ENCODE data around the gene GPR162.

GRCh38 chr12:6830286-6830890 lies 8.8 kb downstream of the GPR162 start:
- no peak for TF ChIP-seq CTCF (conservative IDR thresholded peaks at IDR 0.05; ENCODE audit: low read depth, low read length)
- TF ChIP-seq POLR2A (IDR thresholded peaks at IDR 0.05; ENCODE audit: low read depth, low read length), result no peak
- no peak for TF ChIP-seq SMC3 (IDR thresholded peaks at IDR 0.05; ENCODE audit: low read depth, low read length)
- TF ChIP-seq, protein P1, sequence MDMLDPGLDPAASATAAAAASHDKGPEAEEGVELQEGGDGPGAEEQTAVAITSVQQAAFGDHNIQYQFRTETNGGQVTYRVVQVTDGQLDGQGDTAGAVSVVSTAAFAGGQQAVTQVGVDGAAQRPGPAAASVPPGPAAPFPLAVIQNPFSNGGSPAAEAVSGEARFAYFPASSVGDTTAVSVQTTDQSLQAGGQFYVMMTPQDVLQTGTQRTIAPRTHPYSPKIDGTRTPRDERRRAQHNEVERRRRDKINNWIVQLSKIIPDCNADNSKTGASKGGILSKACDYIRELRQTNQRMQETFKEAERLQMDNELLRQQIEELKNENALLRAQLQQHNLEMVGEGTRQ (IDR thresholded peaks at IDR 0.05; ENCODE audit: low read depth, low read length), result no peak
- TF ChIP-seq MAZ (IDR thresholded peaks at IDR 0.05; ENCODE audit: borderline replicate concordance, low read depth, low read length), result no peak
- no peak for TF ChIP-seq FOS (IDR thresholded peaks at IDR 0.05; ENCODE audit: low read depth, low read length)
- no peak for TF ChIP-seq RAD21 (IDR thresholded peaks at IDR 0.05; ENCODE audit: low read length)
- TF ChIP-seq, protein P2, sequence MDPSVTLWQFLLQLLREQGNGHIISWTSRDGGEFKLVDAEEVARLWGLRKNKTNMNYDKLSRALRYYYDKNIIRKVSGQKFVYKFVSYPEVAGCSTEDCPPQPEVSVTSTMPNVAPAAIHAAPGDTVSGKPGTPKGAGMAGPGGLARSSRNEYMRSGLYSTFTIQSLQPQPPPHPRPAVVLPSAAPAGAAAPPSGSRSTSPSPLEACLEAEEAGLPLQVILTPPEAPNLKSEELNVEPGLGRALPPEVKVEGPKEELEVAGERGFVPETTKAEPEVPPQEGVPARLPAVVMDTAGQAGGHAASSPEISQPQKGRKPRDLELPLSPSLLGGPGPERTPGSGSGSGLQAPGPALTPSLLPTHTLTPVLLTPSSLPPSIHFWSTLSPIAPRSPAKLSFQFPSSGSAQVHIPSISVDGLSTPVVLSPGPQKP (IDR thresholded peaks at IDR 0.05; ENCODE audit: borderline replicate concordance, low read depth, low read length), result no peak
- no peak for TF ChIP-seq MAFK (IDR thresholded peaks at IDR 0.05; ENCODE audit: low read depth, low read length)
- TF ChIP-seq MXI1 (IDR thresholded peaks at IDR 0.05; ENCODE audit: borderline replicate concordance, low read depth, low read length), result no peak
- TF ChIP-seq RFX5 (IDR thresholded peaks at IDR 0.05; ENCODE audit: low read depth, low read length), result no peak
- no peak for TF ChIP-seq BHLHE40 (IDR thresholded peaks at IDR 0.05; ENCODE audit: low read depth, low read length)
- no peak for TF ChIP-seq CEBPB (IDR thresholded peaks at IDR 0.05; ENCODE audit: low read depth, low read length)

All from IMR-90 (cell line).